ENCODE results near the gene FOCAD.

- no peak for TF ChIP-seq CTCF (IDR thresholded peaks at IDR 0.05)
- no peak for TF ChIP-seq POLR2A (IDR thresholded peaks at IDR 0.05)
Observed at GRCh38 chr9:20940447-20941173, 256.6 kb downstream of the FOCAD start.
